ENCODE data around the gene CLN5.
"Not testable (repeated sequence)": the region's sequence is repeated elsewhere in the genome, so short reads cannot be mapped to it uniquely, and the experiment has no call there.

Gene CLN5

GRCh38 chr13:76953968-76954367 lies 37.9 kb upstream of the CLN5 start:
- no peak for DNase-seq (ENCODE audit: low read depth, low spot score)
- in situ Hi-C loops (cut with HindIII; ENCODE audit: low sequenced_read_pairs): no loop called here
- H3K4me3 ChIP-seq (ENCODE audit: low read depth, low read length): no peak overlapping the region
- TF ChIP-seq CTCF (IDR thresholded peaks at IDR 0.05; ENCODE audit: low read depth, low read length): no peak

DNA sequence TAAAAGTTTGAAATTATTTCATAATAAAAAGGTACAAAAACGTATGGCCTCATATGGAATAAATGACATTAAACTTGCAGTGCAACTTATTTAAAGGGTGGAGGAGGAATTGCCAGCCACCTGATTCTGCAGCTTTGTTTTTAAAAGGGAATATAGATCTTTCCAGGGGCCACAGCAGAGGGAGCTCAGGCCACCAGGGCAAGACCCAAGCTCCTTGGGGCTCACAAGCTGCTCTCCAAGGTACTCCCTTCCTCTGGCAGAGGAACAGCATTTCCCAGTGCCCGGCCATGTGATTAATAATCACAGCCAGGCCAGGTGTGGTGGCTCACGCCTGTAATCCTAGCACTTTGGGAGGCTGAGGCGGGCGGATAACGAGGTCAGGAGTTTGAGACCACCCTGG lies 37.3 kb upstream of the CLN5 start:
- H3K4me3 ChIP-seq (ENCODE audit: low read depth, low read length): no peak overlapping the region
- DNase-seq (ENCODE audit: low read depth, low spot score): no peak
- no peak for TF ChIP-seq CTCF (IDR thresholded peaks at IDR 0.05; ENCODE audit: low read depth, low read length)
- in situ Hi-C loops (cut with HindIII; ENCODE audit: low sequenced_read_pairs): no loop called here

DNA sequence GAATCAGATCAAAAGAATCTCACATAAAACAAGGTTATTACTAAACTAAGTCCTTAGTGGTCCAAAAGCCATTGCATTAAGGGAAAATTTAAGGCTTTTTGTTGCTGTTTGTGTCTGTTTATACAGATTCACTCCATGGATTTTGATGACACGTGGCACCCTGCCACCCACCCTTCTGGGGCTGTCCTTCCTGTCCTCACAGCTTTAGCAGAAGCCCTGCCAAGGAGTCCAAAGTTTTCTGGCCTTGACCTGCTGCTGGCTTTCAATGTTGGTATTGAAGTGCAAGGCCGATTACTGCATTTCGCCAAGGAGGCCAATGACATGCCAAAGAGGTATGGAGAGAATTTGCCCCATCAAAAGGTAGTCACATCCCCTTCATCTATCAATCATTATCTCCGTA lies 36.7 kb upstream of the CLN5 start:
- TF ChIP-seq CTCF (IDR thresholded peaks at IDR 0.05; ENCODE audit: low read depth, low read length): no peak
- DNase-seq (ENCODE audit: low read depth, low spot score): no peak
- in situ Hi-C loops (cut with HindIII; ENCODE audit: low sequenced_read_pairs): no loop called here
- no peak overlapping the region for H3K4me3 ChIP-seq (ENCODE audit: low read depth, low read length)

DNA sequence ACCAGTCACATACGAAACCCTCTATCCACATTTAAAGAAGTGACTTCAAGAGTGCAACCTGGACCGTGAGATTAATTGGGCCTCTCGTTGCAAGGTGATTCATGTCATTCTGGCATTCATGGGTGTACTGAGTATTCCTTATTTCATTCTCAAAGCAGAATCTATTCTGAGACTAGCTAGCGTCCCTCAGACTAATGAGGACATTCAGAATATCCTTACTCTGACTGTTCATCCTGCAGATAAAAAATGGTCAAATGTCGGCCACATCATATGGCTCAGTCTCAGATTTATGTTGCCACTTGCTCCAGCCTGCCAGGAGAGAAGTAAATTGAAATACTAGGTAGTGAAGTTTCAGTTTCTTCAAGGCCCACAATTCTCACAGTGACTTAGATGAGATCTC lies 36.2 kb upstream of the CLN5 start:
- no peak for TF ChIP-seq CTCF (IDR thresholded peaks at IDR 0.05; ENCODE audit: low read depth, low read length)
- in situ Hi-C loops (cut with HindIII; ENCODE audit: low sequenced_read_pairs): no loop called here
- H3K4me3 ChIP-seq (ENCODE audit: low read depth, low read length): no peak overlapping the region
- DNase-seq (ENCODE audit: low read depth, low spot score): no peak

- H3K4me3 ChIP-seq (ENCODE audit: low read depth, low read length): no peak overlapping the region
- DNase-seq (ENCODE audit: low read depth, low spot score): no peak
- TF ChIP-seq CTCF (IDR thresholded peaks at IDR 0.05; ENCODE audit: low read depth, low read length): no peak
These were observed 32.9 kb upstream of the CLN5 start for GRCh38 chr13:76958841-76959432.

DNA sequence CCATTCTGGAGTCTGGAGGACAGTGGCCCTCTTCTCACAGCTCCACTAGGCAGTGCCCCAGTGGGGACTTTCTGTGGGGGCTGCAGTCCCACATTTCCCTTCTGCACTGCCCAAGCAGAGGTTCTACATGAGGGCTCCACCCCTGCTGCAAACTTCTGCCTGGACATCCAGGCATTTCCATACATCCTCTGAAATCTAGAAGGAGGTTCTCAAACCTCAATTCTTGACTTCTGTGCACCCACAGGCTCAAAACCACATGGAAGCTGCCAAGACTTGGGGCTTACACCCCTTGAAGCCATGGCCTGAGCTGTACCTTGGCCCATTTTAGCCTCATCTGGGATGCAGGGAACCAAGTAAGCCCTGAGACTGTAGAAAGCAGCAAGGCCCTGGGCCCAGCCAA lies 32.1 kb upstream of the CLN5 start:
- DNase-seq (ENCODE audit: low read depth, low spot score); in situ Hi-C loops (cut with HindIII; ENCODE audit: low sequenced_read_pairs); H3K4me3 ChIP-seq (ENCODE audit: low read depth, low read length): not testable (repeated sequence)

More at GRCh38 chr13:76958841-76959432, 32.9 kb upstream of the CLN5 start:
- in situ Hi-C loops (cut with HindIII; ENCODE audit: low sequenced_read_pairs): no loop called here

GRCh38 chr13:76965759-76966421 lies 26.0 kb upstream of the CLN5 start:
- DNase-seq (ENCODE audit: low read depth, low spot score): peak; percentile 78
- H3K4me3 ChIP-seq (ENCODE audit: low read depth, low read length): no peak overlapping the region
- TF ChIP-seq CTCF (IDR thresholded peaks at IDR 0.05; ENCODE audit: low read depth, low read length): no peak
- in situ Hi-C loops (cut with HindIII; ENCODE audit: low sequenced_read_pairs): no loop called here
